COR-L47 (cell line): Measurements from ENCODE around the gene STXBP2.

Experiments used
- DNase-seq: peaks from one replicate; lab custom pipeline; 2025; lab: John Stamatoyannopoulos, UW

The STXBP2 gene

GRCh38 chr19:7636691-7637373, at the start of gene STXBP2:
TSS of gene STXBP2 (plus strand) at chr19:7637110. CDS start at chr19:7637150, 40 bp downstream.
- DNase-seq: peak; percentile 72

GRCh38 chr19:7589822-7590221, 47.1 kb upstream of the STXBP2 start:
- no peak for DNase-seq

- DNase-seq: no peak
These were observed 46.7 kb upstream of the STXBP2 start for GRCh38 chr19:7590256-7590655.

- DNase-seq: peak; percentile 71
These were observed 41.3 kb upstream of the STXBP2 start, which contains the start of gene CAMSAP3 for GRCh38 chr19:7595466-7596133. TSS of gene CAMSAP3 (plus strand) at chr19:7595863. CDS start at chr19:7596003, 140 bp downstream.

- DNase-seq: no peak
These were observed 40.5 kb upstream of the STXBP2 start for GRCh38 chr19:7596211-7596937.

- DNase-seq: no peak
These were observed 39.2 kb upstream of the STXBP2 start for GRCh38 chr19:7597689-7598088.

- DNase-seq: no peak
These were observed 38.7 kb upstream of the STXBP2 start for GRCh38 chr19:7598180-7598579.

GRCh38 chr19:7600721-7601120, 36.2 kb upstream of the STXBP2 start:
- DNase-seq: no peak

- DNase-seq: no peak
These were observed 34.5 kb upstream of the STXBP2 start for GRCh38 chr19:7602240-7602934.

- no peak for DNase-seq
These were observed 33.9 kb upstream of the STXBP2 start for GRCh38 chr19:7602935-7603497.

- no peak for DNase-seq
These were observed 33.0 kb upstream of the STXBP2 start for GRCh38 chr19:7603919-7604318.

GRCh38 chr19:7605490-7606222, 31.3 kb upstream of the STXBP2 start:
- DNase-seq: no peak

GRCh38 chr19:7606289-7606688, 30.6 kb upstream of the STXBP2 start:
- DNase-seq: no peak

- DNase-seq: no peak
These were observed 29.6 kb upstream of the STXBP2 start for GRCh38 chr19:7607212-7607873.

- no peak for DNase-seq
These were observed 28.9 kb upstream of the STXBP2 start for GRCh38 chr19:7607874-7608560.

- no peak for DNase-seq
These were observed 26.2 kb upstream of the STXBP2 start for GRCh38 chr19:7610491-7611240.

GRCh38 chr19:7611541-7612279, 25.2 kb upstream of the STXBP2 start:
- no peak for DNase-seq
